Spleen (tissue), 7 donors: ENCODE data around the gene FNTB.

ENCODE experiments used
- CTCF ChIP-seq, 11 experiments: fragments of 200-600 bp in 7 of 11; fragments of 450-650 bp in 4 of 11; sonication (generic) in 4 of 11; IDR thresholded peaks in 8 of 11; conservative IDR thresholded peaks in 3 of 11; 1 replicate in 7 of 11; 2 replicates in 4 of 11; pipeline versions ENCODE4 v1.4.0 to v1.8.0; 2016 to 2021; ENCODE audit warnings: antibody characterized with exemption in 11 of 11, inconsistent platforms in 4 of 11, mild to moderate bottlenecking in 1 of 11
- POLR2AphosphoS5 ChIP-seq, 3 donors: sonication (generic); formaldehyde crosslinking; IDR thresholded peaks; one replicate each; pipeline ENCODE4 v1.5.1; 2017; ENCODE audit warnings: antibody characterized with exemption in 3 of 3
- donor health status: DM: no; HTN: no; CAD: no; lungs with moderate emphysema.
- donor health status: DM: no; HTN: no; CAD: no.
- donor health status: DM: no; HTN: no; CAD: no.

GRCh38 chr14:64937171-64937820 lies 49.4 kb upstream of the FNTB start:
- no peak for TF ChIP-seq CTCF (IDR thresholded peaks at IDR 0.05 in 8 of 11, conservative IDR thresholded peaks at IDR 0.05 in 3 of 11)
- no peak for TF ChIP-seq POLR2AphosphoS5 (IDR thresholded peaks at IDR 0.05)
